Adipocyte (in vitro differentiated cells): Measurements from ENCODE around the gene DEDD.
A peak's percentile ranks its signal among the peaks of the same experiment; 100 is the strongest.
"Not testable (repeated sequence)": the region's sequence is repeated elsewhere in the genome, so short reads cannot be mapped to it uniquely, and the experiment has no call there.

ENCODE experiments used
- DNase-seq: peaks from one replicate; pipeline ENCODE4 v3.0.0-alpha.2; 2015; ENCODE audit warnings: low read depth
- H3K27me3 ChIP-seq: replicated peaks from 2 replicates; pipeline ENCODE4 v1.7.0; 2013; ENCODE audit warnings: mild to moderate bottlenecking, low read length, moderate library complexity; ENCODE audit not compliant: control insufficient read depth, insufficient read depth
- H3K36me3 ChIP-seq: 2 replicates; pipeline ENCODE4 v1.7.0; 2013; ENCODE audit warnings: low read length, mild to moderate bottlenecking, moderate library complexity; ENCODE audit not compliant: control insufficient read depth, insufficient read depth, severe bottlenecking
- H3K4me1 ChIP-seq: 2 replicates; pipeline ENCODE4 v1.7.0; 2013; ENCODE audit warnings: mild to moderate bottlenecking, low read length, moderate library complexity; ENCODE audit not compliant: control insufficient read depth, insufficient read depth
- H3K4me3 ChIP-seq: 2 replicates; pipeline ENCODE4 v1.7.0; 2013; ENCODE audit warnings: mild to moderate bottlenecking, low read length, moderate library complexity
- H3K9ac ChIP-seq: 2 replicates; pipeline ENCODE4 v1.7.0; 2013; ENCODE audit warnings: mild to moderate bottlenecking, low read length, moderate library complexity
- H3K9me3 ChIP-seq: 2 replicates; pipeline ENCODE4 v1.7.0; 2013; ENCODE audit warnings: mild to moderate bottlenecking, low read length, moderate library complexity; ENCODE audit not compliant: control insufficient read depth

The DEDD gene

GRCh38 chr1:161121042-161121650, 11.3 kb downstream of the DEDD start:
- H3K9me3 ChIP-seq, result no peaks in the 10 kb centered on the region
- no peaks in the 10 kb centered on the region for H3K27me3 ChIP-seq
- H3K4me1 ChIP-seq, result peaks cover 37% of the 10 kb centered on the region
- DNase-seq, result no peak
- peak overlapping the region; percentile 2 for H3K9ac ChIP-seq
- H3K4me3 ChIP-seq, result no peak overlapping the region
- peaks cover 54% of the 10 kb centered on the region for H3K36me3 ChIP-seq

- Histone ChIP-seq H3K36me3 (peaks cover 51% of the 10 kb centered on the region), H3K4me1 (peaks cover 49% of the 10 kb centered on the region), H3K4me3 (peak overlapping the region; percentile 100), H3K27me3 (no peaks in the 10 kb centered on the region), H3K9ac (peak overlapping the region; percentile 99), H3K9me3 (no peaks in the 10 kb centered on the region)
- DNase-seq, result peak; percentile 77
Measured at GRCh38 chr1:161119092-161119903, 13.2 kb downstream of the DEDD start.

GRCh38 chr1:161117759-161118581, 14.5 kb downstream of the DEDD start, which contains the start of the genes NIT1 and PFDN2:
Gene NIT1 (plus strand): TSS chr1:161118105. CDS start chr1:161118177, 72 bp downstream.
Gene PFDN2 (minus strand): TSS chr1:161118037. CDS start chr1:161118026, 11 bp downstream.
- peak within 1 kb of the TSS; percentile 100 for H3K4me3 ChIP-seq
- peak; percentile 96 for DNase-seq
- H3K9me3 ChIP-seq, result no peaks in the 10 kb centered on the region
- H3K36me3 ChIP-seq, result peaks cover 46% of the 10 kb centered on the region
- H3K27me3 ChIP-seq, result no peaks in the 10 kb centered on the region
- H3K4me1 ChIP-seq, result peaks cover 50% of the 10 kb centered on the region
- H3K9ac ChIP-seq, result peak within 1 kb of the TSS; percentile 99

GRCh38 chr1:161115961-161116360, 16.5 kb downstream of the DEDD start:
- not testable (repeated sequence) for H3K9me3 ChIP-seq, DNase-seq, H3K9ac ChIP-seq, H3K27me3 ChIP-seq
- Histone ChIP-seq H3K4me3 (peak overlapping the region; percentile 100), H3K36me3 (peaks cover 26% of the 10 kb centered on the region), H3K4me1 (peaks cover 60% of the 10 kb centered on the region)

GRCh38 chr1:161115132-161115711, 17.2 kb downstream of the DEDD start:
- H3K27me3 ChIP-seq, result no peaks in the 10 kb centered on the region
- H3K4me1 ChIP-seq, result peaks cover 56% of the 10 kb centered on the region
- H3K9me3 ChIP-seq, result no peaks in the 10 kb centered on the region
- peaks cover 19% of the 10 kb centered on the region for H3K36me3 ChIP-seq
- H3K4me3 ChIP-seq, result no peak overlapping the region
- DNase-seq, result no peak
- H3K9ac ChIP-seq, result no peak overlapping the region

GRCh38 chr1:161114556-161114955, 17.9 kb downstream of the DEDD start:
- DNase-seq, result no peak
- Histone ChIP-seq H3K9ac (no peak overlapping the region), H3K4me3 (no peak overlapping the region), H3K27me3 (no peaks in the 10 kb centered on the region), H3K4me1 (peaks cover 49% of the 10 kb centered on the region), H3K36me3 (peaks cover 19% of the 10 kb centered on the region), H3K9me3 (no peaks in the 10 kb centered on the region)

GRCh38 chr1:161113915-161114314, 18.6 kb downstream of the DEDD start:
- no peak overlapping the region for H3K4me3 ChIP-seq
- no peaks in the 10 kb centered on the region for H3K27me3 ChIP-seq
- peaks cover 43% of the 10 kb centered on the region for H3K4me1 ChIP-seq
- no peaks in the 10 kb centered on the region for H3K9me3 ChIP-seq
- H3K36me3 ChIP-seq, result peaks cover 22% of the 10 kb centered on the region
- no peak overlapping the region for H3K9ac ChIP-seq
- no peak for DNase-seq

GRCh38 chr1:161111527-161111926, 20.9 kb downstream of the DEDD start:
- no peak for DNase-seq

GRCh38 chr1:161111117-161111516, 21.4 kb downstream of the DEDD start:
- H3K27me3 ChIP-seq, result no peaks in the 10 kb centered on the region
- H3K9ac ChIP-seq, result no peak overlapping the region
- no peak for DNase-seq
- peaks cover 32% of the 10 kb centered on the region for H3K36me3 ChIP-seq
- H3K4me1 ChIP-seq, result peaks cover 31% of the 10 kb centered on the region
- no peak overlapping the region for H3K4me3 ChIP-seq
- H3K9me3 ChIP-seq, result no peaks in the 10 kb centered on the region

More at GRCh38 chr1:161111527-161111926, 20.9 kb downstream of the DEDD start:
- H3K4me1 ChIP-seq, result peaks cover 31% of the 10 kb centered on the region
- no peaks in the 10 kb centered on the region for H3K27me3 ChIP-seq
- peaks cover 29% of the 10 kb centered on the region for H3K36me3 ChIP-seq
- H3K4me3 ChIP-seq, result no peak overlapping the region
- no peak overlapping the region for H3K9ac ChIP-seq
- H3K9me3 ChIP-seq, result no peaks in the 10 kb centered on the region

GRCh38 chr1:161106431-161106830, 26.0 kb downstream of the DEDD start:
- Histone ChIP-seq H3K36me3 (peaks cover 32% of the 10 kb centered on the region), H3K9me3 (no peaks in the 10 kb centered on the region), H3K4me3 (no peak overlapping the region), H3K27me3 (no peaks in the 10 kb centered on the region), H3K9ac (no peak overlapping the region), H3K4me1 (peaks cover 30% of the 10 kb centered on the region)
- DNase-seq, result no peak
